Measurements from ENCODE around the gene XPO4. TPM values are rescaled to one million over a fixed set of nuclear protein-coding genes. Genes with fewer than 3 reads are reported as not detected.

Gene XPO4
- total and polyA plus RNA-seq, 2 of the 8 experiments (the other 6 are each of a cell fraction or from before 2014, with no cell fraction given), result 11.9 to 33.3 TPM

DNA sequence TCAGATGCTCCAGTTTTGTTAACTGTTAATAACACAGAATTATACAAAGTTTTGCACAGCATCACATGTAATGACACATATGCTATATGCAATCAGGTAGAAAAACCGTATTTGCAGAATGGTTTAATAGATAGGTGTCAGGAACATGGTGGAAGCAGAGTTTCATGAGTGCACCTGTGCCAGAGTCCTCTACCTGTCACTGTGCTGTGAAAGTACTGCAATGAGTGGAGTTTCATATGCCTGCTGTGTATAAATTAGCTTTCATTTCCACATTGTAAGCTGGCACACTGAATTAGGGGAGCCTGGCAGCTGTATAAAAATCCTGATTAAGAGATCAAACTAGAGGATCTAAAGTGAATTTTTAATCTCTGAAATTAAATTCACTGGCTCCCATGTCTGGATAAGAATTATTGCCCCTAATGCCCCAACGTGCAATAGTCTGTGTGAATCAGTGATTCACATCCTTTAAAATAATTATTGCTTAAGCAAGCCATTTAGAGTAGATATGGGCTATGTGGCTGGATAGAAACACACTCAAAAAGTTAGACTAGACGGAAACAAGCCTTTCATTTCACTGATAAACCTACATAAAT is 120.3 kb downstream of the XPO4 start:
- no peak overlapping the region for H2AK5ac ChIP-seq (ENCODE audit: low read depth, low read length)
- DNase-seq (ENCODE audit: low read depth in 1 of 2, low spot score in 2 of 2), result no peak
- no peak overlapping the region for H2AFZ ChIP-seq (ENCODE audit: low read length)
- WGBS, 2 experiments (ENCODE audit: extremely low coverage in 1 of 2, insufficient coverage in 1 of 2, insufficient read length in 1 of 2, insufficient replicate concordance in 2 of 2, low coverage in 1 of 2, low lambda C conversion rate in 2 of 2, missing lambda C conversion rate in 1 of 2), result 77% methylated on average over 3 of the region's 3 CpGs; no CpG with 5 or more reads in 1 of the 2 experiments
- H2BK5ac ChIP-seq (ENCODE audit: low read depth, low read length), result no peak overlapping the region
- H3K14ac ChIP-seq (ENCODE audit: insufficient read length), result no peak overlapping the region
- H4K8ac ChIP-seq (ENCODE audit: extremely low read depth, insufficient read depth, low read length), result no peak overlapping the region
- no peak overlapping the region for H3K27ac ChIP-seq (ENCODE audit: low read depth, low read length)
- no peaks in the 10 kb centered on the region for H3K27me3 ChIP-seq (replicated peaks in 1 of 4; ENCODE audit: control insufficient read depth in 3 of 4, extremely low read depth in 1 of 4, insufficient read depth in 3 of 4, low read length in 3 of 4)
- no peak overlapping the region for H2BK12ac ChIP-seq (ENCODE audit: low read depth, low read length)
- H3K79me2 ChIP-seq (ENCODE audit: control insufficient read depth in 1 of 2, insufficient read depth in 2 of 2, low read length in 2 of 2), result no peaks in the 10 kb centered on the region
- no peak overlapping the region for H3K23ac ChIP-seq (ENCODE audit: insufficient read length)
- no peak overlapping the region for H3K18ac ChIP-seq (ENCODE audit: extremely low read depth, low read length)
- no peaks in the 10 kb centered on the region for H4K20me1 ChIP-seq (replicated peaks in 1 of 2; ENCODE audit: control insufficient read depth in 1 of 2, insufficient read depth in 2 of 2, low read length in 2 of 2)
- H4K91ac ChIP-seq (replicated peaks; ENCODE audit: insufficient read length, low read length), result no peak overlapping the region
- no peaks in the 10 kb centered on the region; the same call in 1 of the 2 replicates for H3K23me2 ChIP-seq (ENCODE audit: low read depth, low read length)
- no peak overlapping the region for H3K4me2 ChIP-seq (ENCODE audit: insufficient read depth in 1 of 2, low read depth in 2 of 2, low read length in 2 of 2)
- H3K36me3 ChIP-seq (ENCODE audit: control insufficient read depth in 2 of 4, insufficient read depth in 4 of 4, low read length in 3 of 4), result peaks cover 0 to 13% (median 9%) of the 10 kb centered on the region in 4 experiments; a peak in 5 of 8 replicates
- peaks cover 3% of the 10 kb centered on the region; the same call in 1 of the 2 replicates for H3K79me1 ChIP-seq (ENCODE audit: low read depth, low read length)
- H2BK120ac ChIP-seq (replicated peaks; ENCODE audit: low read depth, low read length), result no peak overlapping the region
- H2BK20ac ChIP-seq (ENCODE audit: low read length), result no peak overlapping the region
- TF ChIP-seq SIN3A (conservative IDR thresholded peaks at IDR 0.05 in 1 of 2, IDR thresholded peaks at IDR 0.05 in 1 of 2; ENCODE audit: low read depth in 1 of 2, low read length in 2 of 2) (no peak), CBX5 (IDR thresholded peaks at IDR 0.05; ENCODE audit: low read depth, low read length) (no peak), MAX (IDR thresholded peaks at IDR 0.05) (no peak), YY1 (IDR thresholded peaks at IDR 0.05; ENCODE audit: low read depth, low read length) (no peak), CBX8 (IDR thresholded peaks at IDR 0.05; ENCODE audit: borderline replicate concordance, low read depth, low read length) (no peak), TCF12 (IDR thresholded peaks at IDR 0.05; ENCODE audit: low read depth, low read length) (no peak), NANOG (IDR thresholded peaks at IDR 0.05; ENCODE audit: insufficient read depth, low read depth, low read length, poor library complexity, severe bottlenecking) (no peak), TAF1 (IDR thresholded peaks at IDR 0.05; ENCODE audit: low read depth, low read length) (no peak)
- TF ChIP-seq, protein P1, sequence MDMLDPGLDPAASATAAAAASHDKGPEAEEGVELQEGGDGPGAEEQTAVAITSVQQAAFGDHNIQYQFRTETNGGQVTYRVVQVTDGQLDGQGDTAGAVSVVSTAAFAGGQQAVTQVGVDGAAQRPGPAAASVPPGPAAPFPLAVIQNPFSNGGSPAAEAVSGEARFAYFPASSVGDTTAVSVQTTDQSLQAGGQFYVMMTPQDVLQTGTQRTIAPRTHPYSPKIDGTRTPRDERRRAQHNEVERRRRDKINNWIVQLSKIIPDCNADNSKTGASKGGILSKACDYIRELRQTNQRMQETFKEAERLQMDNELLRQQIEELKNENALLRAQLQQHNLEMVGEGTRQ (IDR thresholded peaks at IDR 0.05; ENCODE audit: low read length), result no peak
- no peak overlapping the region for H3K4ac ChIP-seq (replicated peaks; ENCODE audit: insufficient read length, low read depth, low read length)
- no peak overlapping the region for H3K4me3 ChIP-seq (ENCODE audit: extremely low read depth in 1 of 4, insufficient read depth in 2 of 4, low read depth in 3 of 4, low read length in 4 of 4)
- H3K9me3 ChIP-seq (ENCODE audit: insufficient read depth in 2 of 2, low read depth in 1 of 2, low read length in 1 of 2), result no peaks in the 10 kb centered on the region
- H2BK15ac ChIP-seq (ENCODE audit: low read length), result no peak overlapping the region
- ChIA-PET CTCF (ENCODE audit: partially characterized antibody) (interaction anchor here (0.6 to 1.5 kb wide), 2 partner anchors 17 to 380 kb away, joined by 3 read pairs; no protein-coding TSS in a partner anchor), POLR2A (ENCODE audit: partially characterized antibody) (no interaction called here)
- H3K4me1 ChIP-seq (replicated peaks in 1 of 4; ENCODE audit: control insufficient read depth in 3 of 4, insufficient read depth in 4 of 4, low read length in 3 of 4), result no peaks in the 10 kb centered on the region
- H3K56ac ChIP-seq (replicated peaks; ENCODE audit: insufficient read length, low read depth, low read length), result no peak overlapping the region
- no peak overlapping the region for H4K5ac ChIP-seq (ENCODE audit: insufficient read length, low read depth, low read length)
- H3K9ac ChIP-seq (replicated peaks in 1 of 4; ENCODE audit: extremely low read depth in 1 of 4, low read depth in 3 of 4, low read length in 3 of 4), result no peak overlapping the region
- no peak for FAIRE-seq
